ENCODE measurements around the gene REV1. TPM values are rescaled to one million over a fixed set of nuclear protein-coding genes. Genes with fewer than 3 reads are reported as not detected.

REV1 gene
- total and polyA plus RNA-seq, 12 donors = 9.6 to 83.1 (median 30.2) TPM

DNA sequence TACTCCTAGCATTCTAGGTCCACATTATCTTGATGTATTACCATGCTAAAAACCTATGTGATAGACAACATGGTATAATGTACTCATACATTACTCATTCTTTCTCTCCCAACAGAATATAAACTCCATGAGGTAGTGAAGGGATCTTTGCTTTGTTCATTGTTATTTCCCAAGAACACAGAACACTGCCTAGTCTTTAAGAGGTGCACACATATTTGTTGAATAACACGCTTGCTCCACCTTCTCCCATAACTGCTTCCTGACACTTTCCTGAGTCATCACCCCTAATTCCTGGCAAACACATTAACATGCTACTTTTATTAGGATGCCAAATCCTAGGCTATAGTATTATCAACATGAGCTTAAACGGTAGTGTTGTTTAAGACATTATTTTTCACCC, 41.3 kb downstream of the REV1 start:
- TF ChIP-seq, protein P1, sequence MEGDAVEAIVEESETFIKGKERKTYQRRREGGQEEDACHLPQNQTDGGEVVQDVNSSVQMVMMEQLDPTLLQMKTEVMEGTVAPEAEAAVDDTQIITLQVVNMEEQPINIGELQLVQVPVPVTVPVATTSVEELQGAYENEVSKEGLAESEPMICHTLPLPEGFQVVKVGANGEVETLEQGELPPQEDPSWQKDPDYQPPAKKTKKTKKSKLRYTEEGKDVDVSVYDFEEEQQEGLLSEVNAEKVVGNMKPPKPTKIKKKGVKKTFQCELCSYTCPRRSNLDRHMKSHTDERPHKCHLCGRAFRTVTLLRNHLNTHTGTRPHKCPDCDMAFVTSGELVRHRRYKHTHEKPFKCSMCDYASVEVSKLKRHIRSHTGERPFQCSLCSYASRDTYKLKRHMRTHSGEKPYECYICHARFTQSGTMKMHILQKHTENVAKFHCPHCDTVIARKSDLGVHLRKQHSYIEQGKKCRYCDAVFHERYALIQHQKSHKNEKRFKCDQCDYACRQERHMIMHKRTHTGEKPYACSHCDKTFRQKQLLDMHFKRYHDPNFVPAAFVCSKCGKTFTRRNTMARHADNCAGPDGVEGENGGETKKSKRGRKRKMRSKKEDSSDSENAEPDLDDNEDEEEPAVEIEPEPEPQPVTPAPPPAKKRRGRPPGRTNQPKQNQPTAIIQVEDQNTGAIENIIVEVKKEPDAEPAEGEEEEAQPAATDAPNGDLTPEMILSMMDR (IDR thresholded peaks at IDR 0.05) = no peak
- DNase-seq (no peak), ATAC-seq (no peak)
- no peaks in the 10 kb centered on the region for H3K27me3 ChIP-seq
- H3K4me3 ChIP-seq = no peak overlapping the region
- no peak overlapping the region for H3K27ac ChIP-seq
- H3K4me1 ChIP-seq = peaks cover 0 to 30% (median 13%) of the 10 kb centered on the region in 9 donors
- no peaks in the 10 kb centered on the region for H3K9me3 ChIP-seq
- intact Hi-C loops (cut with DNase I) = loop anchor here in 3 of 10 donors (5.0 kb wide), 2 partner anchors 34 to 39 kb away; no protein-coding TSS in a partner anchor
- WGBS, 2 donors = 66 to 76% methylated on average over 2 of the region's 2 CpGs
- H3K36me3 ChIP-seq = peaks cover 0 to 84% (median 6%) of the 10 kb centered on the region in 9 donors

DNA sequence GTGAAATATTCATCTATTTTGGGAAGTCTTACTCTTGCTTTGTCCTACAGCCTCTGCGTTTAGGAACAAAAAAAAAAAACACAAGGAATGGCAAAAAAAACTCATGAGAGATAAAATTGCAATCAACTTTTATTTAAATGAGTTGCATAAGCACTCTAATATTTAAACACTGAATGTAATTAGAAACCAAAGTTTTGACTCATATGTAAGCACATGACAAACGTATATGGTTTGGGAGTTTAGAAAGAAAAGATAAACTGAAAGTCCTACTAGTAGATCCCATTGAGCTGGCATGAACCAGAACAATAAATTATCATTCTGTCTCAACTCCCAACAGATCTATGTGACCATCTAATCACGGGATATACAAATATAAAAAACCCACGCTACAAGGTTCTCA, 44.8 kb downstream of the REV1 start:
- no peak overlapping the region for H3K27ac ChIP-seq
- intact Hi-C loops (cut with DNase I) = loop anchor here in 3 of 10 donors (5.0 kb wide), 2 partner anchors 37 to 42 kb away; no protein-coding TSS in a partner anchor
- H3K4me1 ChIP-seq = peaks cover 0 to 29% (median 10%) of the 10 kb centered on the region in 9 donors
- TF ChIP-seq, protein P1 (IDR thresholded peaks at IDR 0.05) = no peak
- ATAC-seq (no peak), DNase-seq (no peak)
- H3K27me3 ChIP-seq = no peaks in the 10 kb centered on the region
- peaks cover 0 to 77% (median 9%) of the 10 kb centered on the region in 9 donors for H3K36me3 ChIP-seq
- H3K4me3 ChIP-seq = no peak overlapping the region
- 59 to 71% methylated on average over 4 of the region's 4 CpGs for WGBS, 2 donors
- H3K9me3 ChIP-seq = no peaks in the 10 kb centered on the region

DNA sequence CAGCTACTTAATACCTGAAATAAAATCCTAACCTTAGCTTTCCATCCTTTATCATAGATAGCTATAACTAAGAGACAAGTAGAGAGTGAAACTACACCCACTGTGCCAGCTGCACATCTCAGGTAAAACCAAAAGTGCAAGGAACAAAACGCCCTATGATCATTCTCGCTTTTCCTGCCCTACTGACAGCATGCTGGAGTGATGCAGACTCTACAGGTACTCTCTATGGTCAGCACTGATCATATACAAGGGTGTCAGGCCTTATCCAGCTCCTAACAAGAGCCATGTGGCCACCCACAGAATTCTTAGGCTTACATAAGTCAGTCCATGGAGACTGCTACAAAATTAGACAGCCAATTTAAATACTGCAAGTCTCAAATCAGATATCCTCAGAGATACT, 45.6 kb downstream of the REV1 start:
- H3K27me3 ChIP-seq = no peaks in the 10 kb centered on the region
- peaks cover 0 to 77% (median 9%) of the 10 kb centered on the region in 9 donors for H3K36me3 ChIP-seq
- H3K4me1 ChIP-seq = peaks cover 0 to 23% (median 7%) of the 10 kb centered on the region in 9 donors
- TF ChIP-seq, protein P1 (IDR thresholded peaks at IDR 0.05) = no peak
- no peak overlapping the region for H3K4me3 ChIP-seq
- intact Hi-C loops (cut with DNase I) = loop anchor here in 4 of 10 donors (5.0 kb wide), 2 partner anchors 38 to 48 kb away; partner anchors contain the start of gene REV1 (in 3 of the 4)
- no peak overlapping the region for H3K27ac ChIP-seq
- peak in 3 of 8 donors; percentile 30 to 51 (median 35) for ATAC-seq
- no peaks in the 10 kb centered on the region for H3K9me3 ChIP-seq
- no peak for DNase-seq
- WGBS, 2 donors = 78 to 85% methylated on average over 2 of the region's 2 CpGs

DNA sequence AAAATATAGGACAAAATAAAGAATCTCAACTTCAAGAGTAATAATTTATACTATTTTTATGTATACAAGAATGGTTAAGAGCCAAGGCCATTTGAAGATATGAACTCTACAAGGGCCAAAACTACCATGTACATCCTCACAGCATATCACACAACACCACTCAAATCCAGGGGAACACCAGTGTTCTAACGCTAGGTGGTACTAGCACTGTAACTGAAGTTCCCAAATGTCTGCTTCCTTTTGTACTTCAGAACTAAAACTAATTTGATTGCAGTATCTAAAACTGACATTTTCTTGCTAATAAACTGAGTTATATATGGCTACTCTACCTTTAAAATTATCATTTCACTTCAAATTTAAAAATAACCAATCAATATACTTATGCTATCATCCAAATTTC, 47.0 kb downstream of the REV1 start:
- DNase-seq = no peak
- Histone ChIP-seq H3K9me3 (no peaks in the 10 kb centered on the region), H3K4me1 (peaks cover 0 to 14% (median 7%) of the 10 kb centered on the region in 9 donors), H3K4me3 (no peak overlapping the region), H3K36me3 (peaks cover 0 to 77% (median 18%) of the 10 kb centered on the region in 9 donors), H3K27me3 (no peaks in the 10 kb centered on the region), H3K27ac (no peak overlapping the region)
- WGBS, 2 donors = 31 to 45% methylated on average over 1 of the region's 1 CpG
- ATAC-seq = peak in 6 of 8 donors; percentile 42 to 71 (median 62)
- TF ChIP-seq, protein P1 (IDR thresholded peaks at IDR 0.05) = peak in 8 of 9 donors; percentile 26 to 70 (median 53)
- intact Hi-C loops (cut with DNase I) = loop anchor here in 8 of 10 donors (2.0 to 5.0 kb wide), 4 partner anchors 39 to 49 kb away; partner anchors contain the start of gene REV1 (in 6 of the 8)

Data from heart right ventricle (tissue), 16 donors.